HepG2 (cell line): ENCODE data around the gene ACP7. TPM values are rescaled to one million over a fixed set of nuclear protein-coding genes. Genes with fewer than 3 reads are reported as not detected.

Experiments used
- FOXA3 ChIP-seq: IDR thresholded peaks from 2 replicates; pipeline ENCODE4 v1.6.1; 2016; ENCODE audit warnings: missing genetic modification reagents, missing compliant biosample characterization
- GABPA ChIP-seq, 2 experiments: IDR thresholded peaks; 2 replicates each; pipeline ENCODE4 v1.6.1; 2011 to 2016; ENCODE audit warnings: low read depth in 2 of 2, low read length in 1 of 2, missing biosample characterization in 1 of 2, missing genetic modification characterization in 1 of 2
- ISX ChIP-seq: sonication (generic); formaldehyde crosslinking; conservative IDR thresholded peaks from 2 replicates; pipeline ENCODE4 v1.5.0; 2020; ENCODE audit warnings: missing genetic modification reagents
- KDM4B ChIP-seq: sonication (generic); formaldehyde crosslinking; IDR thresholded peaks from 2 replicates; pipeline ENCODE4 v1.4.0; 2020; ENCODE audit warnings: missing genetic modification reagents
- MNT ChIP-seq: fragments of 450-650 bp; IDR thresholded peaks from 2 replicates; pipeline ENCODE4 v1.6.1; 2016
- PCBP1 ChIP-seq: fragments of 200-400 bp; formaldehyde crosslinking; IDR thresholded peaks from 2 replicates; pipeline ENCODE4 v1.6.1; 2017; ENCODE audit warnings: mild to moderate bottlenecking, low read depth, low read length, borderline replicate concordance
- POLR2AphosphoS5 ChIP-seq: IDR thresholded peaks from 2 replicates; pipeline ENCODE4 v1.6.1; 2012; ENCODE audit warnings: low read depth, low read length
- ZFP91 ChIP-seq: sonication (generic); formaldehyde crosslinking; IDR thresholded peaks from 2 replicates; pipeline ENCODE4 v1.9.0; 2022; ENCODE audit warnings: missing genetic modification reagents, mild to moderate bottlenecking, borderline replicate concordance
- ZMYM2 ChIP-seq: sonication (generic); formaldehyde crosslinking; IDR thresholded peaks from 2 replicates; pipeline ENCODE4 v1.8.0; 2022; ENCODE audit warnings: mild to moderate bottlenecking, missing genetic modification reagents
- ZMYM3 ChIP-seq: sonication (generic); formaldehyde crosslinking; IDR thresholded peaks from 2 replicates; pipeline ENCODE4 v1.5.1; 2020; ENCODE audit warnings: mild to moderate bottlenecking, missing genetic modification reagents
- ZNF431 ChIP-seq: sonication (generic); formaldehyde crosslinking; IDR thresholded peaks from 2 replicates; pipeline ENCODE4 v1.9.0; 2022; ENCODE audit warnings: missing genetic modification reagents, low read depth, mild to moderate bottlenecking, borderline replicate concordance
- ZNF670 ChIP-seq: sonication (generic); formaldehyde crosslinking; IDR thresholded peaks from 2 replicates; pipeline ENCODE4 v1.8.0; 2022; ENCODE audit warnings: mild to moderate bottlenecking, missing genetic modification reagents, borderline replicate concordance
- ZNF703 ChIP-seq: sonication (generic); formaldehyde crosslinking; IDR thresholded peaks from 2 replicates; pipeline ENCODE4 v1.5.1; 2020; ENCODE audit warnings: missing genetic modification reagents, mild to moderate bottlenecking, moderate library complexity, borderline replicate concordance
- ZNF772 ChIP-seq: sonication (generic); formaldehyde crosslinking; IDR thresholded peaks from 2 replicates; pipeline ENCODE4 v1.5.0; 2020; ENCODE audit warnings: mild to moderate bottlenecking, missing genetic modification reagents
- polyA plus RNA-seq, 8 experiments: library from polyadenylated mRNA; depleted of rRNA in 3 of 8; stranded (reverse) in 7 of 8; unstranded in 1 of 8; fragments of >200 nt; fragmentation: Illumina TruSeq in 4 of 8; extraction: Trizol in 4 of 8; gene quantifications; 2 replicates each; pipeline versions ENCODE4 v1.2.1 to v1.2.3, GENCODE V29; 2011 to 2016; ENCODE audit warnings: low read depth in 4 of 8, missing spikeins in 1 of 8, mixed read lengths in 1 of 8; ENCODE audit not compliant: insufficient read depth in 1 of 8
- total RNA-seq, 5 experiments: library from RNA; depleted of rRNA; stranded (reverse); fragments of >200 nt; fragmentation: Illumina TruSeq; extraction: Trizol; gene quantifications; 2 replicates each; pipeline ENCODE4 v1.2.3, GENCODE V29; 2016; ENCODE audit warnings: low read depth in 1 of 5

ACP7 gene
- total and polyA plus RNA-seq, 2 of the 13 experiments (the other 11 are each of a cell fraction or from before 2014, with no cell fraction given), result not detected

- TF ChIP-seq ZFP91 (CRISPR knock-in tag), result 0 out of 2 replicates have a peak, but pooled peaks have one; percentile 40
- no peak for TF ChIP-seq POLR2AphosphoS5
- TF ChIP-seq ZNF670 (CRISPR knock-in tag), result no peak
- TF ChIP-seq ZMYM2 (CRISPR knock-in tag), result no peak
- TF ChIP-seq FOXA3 (CRISPR knock-in tag), result peak; percentile 61
- TF ChIP-seq ISX (CRISPR knock-in tag), result no peak
- 0 out of 2 replicates have a peak, but pooled peaks have one; percentile 59 for TF ChIP-seq PCBP1
- no peak for TF ChIP-seq ZNF703 (CRISPR knock-in tag)
- TF ChIP-seq GABPA (IDR thresholded peaks at IDR 0.05; ENCODE audit: low read depth, low read length), result no peak
- no peak for TF ChIP-seq GABPA (CRISPR knock-in tag; IDR thresholded peaks at IDR 0.05; ENCODE audit: low read depth)
- 0 out of 2 replicates have a peak, but pooled peaks have one; percentile 21 for TF ChIP-seq ZNF431 (CRISPR knock-in tag)
- 0 out of 2 replicates have a peak, but pooled peaks have one; percentile 36 for TF ChIP-seq ZNF772
- TF ChIP-seq ZMYM3, result 0 out of 2 replicates have a peak, but pooled peaks have one; percentile 36
- no peak for TF ChIP-seq KDM4B (CRISPR knock-in tag)
- TF ChIP-seq MNT, result no peak
Measured at GRCh38 chr19:39053276-39054090, 30.7 kb upstream of the ACP7 start (continued).
